Measurements from ENCODE around the gene TGIF2. TPM values are rescaled to one million over a fixed set of nuclear protein-coding genes. Genes with fewer than 3 reads are reported as not detected.

The TGIF2 gene
- total and polyA plus RNA-seq, 9 of the 15 experiments (the other 6 are each of a cell fraction or from before 2014, with no cell fraction given), result 6.8 to 27.8 (median 15.7) TPM

GRCh38 chr20:36604952-36605398 lies 31.6 kb downstream of the TGIF2 start (continued):
- TF ChIP-seq REST (IDR thresholded peaks at IDR 0.05; ENCODE audit: borderline replicate concordance), result no peak
- TF ChIP-seq REST (CRISPR knock-in tag; IDR thresholded peaks at IDR 0.05; ENCODE audit: low read depth), result peak; percentile 17; the same call in 1 of the 2 replicates
- no peak for TF ChIP-seq DEAF1 (CRISPR knock-in tag; IDR thresholded peaks at IDR 0.05)
- TF ChIP-seq HOXB6 (CRISPR knock-in tag; IDR thresholded peaks at IDR 0.05; ENCODE audit: borderline replicate concordance), result no peak
- TF ChIP-seq KLF6 (CRISPR knock-in tag; IDR thresholded peaks at IDR 0.05; ENCODE audit: borderline replicate concordance), result no peak
- TF ChIP-seq MYC (IDR thresholded peaks at IDR 0.05; ENCODE audit: low read depth, low read length), result 0 out of 2 replicates have a peak, but pooled peaks have one; percentile 6
- peak; percentile 76; the same call in 1 of the 2 replicates for TF ChIP-seq MYC (CRISPR knock-in tag; IDR thresholded peaks at IDR 0.05; ENCODE audit: borderline replicate concordance, low read depth)
- no peak for TF ChIP-seq ZNF695 (CRISPR knock-in tag; IDR thresholded peaks at IDR 0.05)
- TF ChIP-seq TAF9B (IDR thresholded peaks at IDR 0.05; ENCODE audit: partially characterized antibody), result no peak
- no peak for TF ChIP-seq JUNB (CRISPR knock-in tag; conservative IDR thresholded peaks at IDR 0.05)
- TF ChIP-seq IRF1 (CRISPR knock-in tag; IDR thresholded peaks at IDR 0.05; ENCODE audit: borderline replicate concordance), result no peak
- TF ChIP-seq PHB (CRISPR knock-in tag; IDR thresholded peaks at IDR 0.05), result no peak
- TF ChIP-seq ZBTB8A (IDR thresholded peaks at IDR 0.05; ENCODE audit: partially characterized antibody), result no peak
- TF ChIP-seq GTF2A2 (tag; IDR thresholded peaks at IDR 0.05), result no peak
- 0 out of 2 replicates have a peak, but pooled peaks have one; percentile 11 for TF ChIP-seq ZNF41 (CRISPR knock-in tag; conservative IDR thresholded peaks at IDR 0.05)
- TF ChIP-seq ZNF644 (tag; IDR thresholded peaks at IDR 0.05; ENCODE audit: low read depth), result no peak
- no peak for TF ChIP-seq CREB3L1 (IDR thresholded peaks at IDR 0.05; ENCODE audit: borderline replicate concordance, low read depth)

All from K562 (cell line).